HUES48 (cell line): ENCODE results near the gene PRICKLE2.
A peak's percentile ranks its signal among the peaks of the same experiment; 100 is the strongest.

Source experiments
- H3K27ac ChIP-seq: one replicate; pipeline ENCODE4 v1.7.0; 2013; ENCODE audit warnings: low read depth, low read length, inconsistent platforms
- H3K27me3 ChIP-seq: 2 replicates; pipeline ENCODE4 v1.6.1; 2013; ENCODE audit warnings: mild to moderate bottlenecking, low read length; ENCODE audit not compliant: control insufficient read depth, insufficient read depth
- H3K36me3 ChIP-seq: 2 replicates; pipeline ENCODE4 v1.6.1; 2013; ENCODE audit warnings: low read length; ENCODE audit not compliant: control insufficient read depth, insufficient read depth
- H3K4me1 ChIP-seq: 2 replicates; pipeline ENCODE4 v1.6.1; 2013; ENCODE audit warnings: mild to moderate bottlenecking, low read length; ENCODE audit not compliant: control insufficient read depth, insufficient read depth
- H3K4me3 ChIP-seq: 2 replicates; pipeline ENCODE4 v1.5.1; 2013; ENCODE audit warnings: mild to moderate bottlenecking, low read depth, low read length
- H3K9ac ChIP-seq: 2 replicates; pipeline ENCODE4 v1.6.1; 2013; ENCODE audit warnings: mild to moderate bottlenecking, low read depth, low read length, moderate library complexity
- H3K9me3 ChIP-seq: 2 replicates; pipeline ENCODE4 v1.6.1; 2013; ENCODE audit warnings: low read length; ENCODE audit not compliant: control insufficient read depth, insufficient read depth

PRICKLE2 gene

DNA sequence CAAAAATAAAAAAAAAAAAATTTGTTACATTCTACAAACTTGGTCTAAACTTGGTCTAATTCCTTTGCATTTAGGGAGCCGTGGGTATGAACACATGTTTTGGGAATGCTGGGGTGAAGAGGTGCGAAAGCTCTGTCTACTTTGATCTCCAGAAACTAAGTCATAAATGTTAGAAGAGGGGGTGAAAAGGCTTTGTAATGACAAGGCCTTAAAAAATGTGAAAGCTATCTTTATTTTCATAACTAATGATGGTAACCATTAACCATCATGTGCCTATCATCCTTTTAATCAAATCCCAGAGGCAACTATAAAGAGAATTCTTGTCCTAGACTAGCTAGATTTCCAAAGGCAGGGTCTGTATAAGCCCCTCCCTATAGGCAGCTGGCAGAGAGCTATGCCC lies 60.9 kb downstream of the PRICKLE2 start:
- Histone ChIP-seq H3K27ac (no peak overlapping the region), H3K9me3 (no peaks in the 10 kb centered on the region), H3K27me3 (no peaks in the 10 kb centered on the region), H3K9ac (no peak overlapping the region), H3K4me3 (no peak overlapping the region), H3K36me3 (no peaks in the 10 kb centered on the region), H3K4me1 (peaks cover 43% of the 10 kb centered on the region)

DNA sequence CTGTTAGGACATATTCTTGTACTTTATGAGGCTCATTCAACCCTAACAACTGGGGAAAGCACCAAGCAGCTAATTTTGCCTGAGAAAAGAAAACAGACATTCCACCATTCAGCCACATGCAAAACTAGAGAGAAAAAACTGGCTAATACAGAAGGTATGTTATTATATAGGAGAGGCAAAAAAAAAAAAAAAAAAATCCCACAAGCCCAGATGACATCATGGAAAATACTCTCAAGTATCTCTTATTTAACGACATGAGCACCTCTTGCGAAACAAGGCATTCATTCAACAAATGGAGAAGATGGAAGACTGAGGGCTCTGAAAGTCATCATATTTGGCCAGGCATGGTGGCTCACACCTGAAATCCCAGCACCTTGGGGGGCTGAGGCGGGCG lies 61.5 kb downstream of the PRICKLE2 start:
- no peak overlapping the region for H3K9ac ChIP-seq
- no peak overlapping the region for H3K27ac ChIP-seq

DNA sequence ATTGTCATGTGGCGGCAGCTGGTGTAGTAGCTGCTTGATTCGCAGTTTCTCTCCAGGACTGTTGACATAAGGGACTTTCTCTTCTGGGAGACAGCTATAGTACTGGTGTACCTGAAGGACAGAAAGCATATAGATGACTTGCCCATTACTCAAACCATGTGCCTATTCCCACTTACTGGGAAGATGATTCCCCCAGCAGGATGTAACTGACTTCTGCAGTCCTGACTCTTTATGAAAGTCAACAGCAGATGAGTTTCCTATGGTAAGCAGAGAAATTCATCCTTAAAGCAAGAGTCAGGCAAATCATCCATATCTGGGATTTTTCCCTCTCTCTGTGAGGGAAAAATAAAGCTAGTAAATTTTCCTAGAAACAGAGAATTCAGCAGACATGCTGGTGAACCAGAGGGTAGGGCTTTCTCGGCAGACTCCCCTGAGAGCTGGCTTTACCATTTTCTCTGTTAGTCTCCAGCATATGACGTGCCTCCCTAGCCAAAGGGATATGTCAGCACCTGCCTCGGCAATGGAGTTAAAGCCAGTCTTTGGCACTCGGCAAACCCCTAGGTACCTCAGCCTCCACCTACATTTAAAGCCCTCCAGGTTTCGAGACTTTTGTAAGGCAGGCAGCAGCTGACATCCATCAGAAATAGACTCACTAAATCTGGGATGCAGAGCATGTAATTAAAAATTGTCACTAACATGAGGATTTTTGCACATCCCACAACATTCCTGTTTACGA lies 62.1 kb downstream of the PRICKLE2 start:
- no peak overlapping the region for H3K4me3 ChIP-seq

More for the DNA sequence above, 61.5 kb downstream of the PRICKLE2 start:
- H3K36me3 ChIP-seq, result no peaks in the 10 kb centered on the region
- no peaks in the 10 kb centered on the region for H3K9me3 ChIP-seq
- no peaks in the 10 kb centered on the region for H3K27me3 ChIP-seq
- peaks cover 43% of the 10 kb centered on the region for H3K4me1 ChIP-seq
- no peak overlapping the region for H3K4me3 ChIP-seq

DNA sequence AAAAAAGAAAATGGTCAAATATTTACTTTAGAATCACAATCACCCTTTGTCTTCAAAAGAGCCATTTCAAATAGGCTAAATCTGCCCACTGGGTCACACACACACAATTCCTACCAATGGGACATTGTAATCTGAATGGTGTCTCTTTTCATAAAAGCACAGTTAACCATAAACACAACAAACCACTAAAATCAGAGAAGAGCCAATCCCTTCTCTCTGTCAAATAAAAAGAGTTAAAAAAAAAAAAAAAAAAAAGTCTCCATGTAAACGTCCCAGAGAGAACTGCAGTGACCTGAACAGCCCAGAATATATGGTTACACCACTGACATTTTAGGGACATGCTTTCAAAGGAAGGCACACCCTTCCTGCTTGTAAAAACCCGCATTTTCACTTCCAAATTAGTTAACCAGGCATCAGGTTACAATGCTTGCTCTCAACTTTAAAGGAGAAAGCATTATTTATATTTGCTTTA lies 63.7 kb downstream of the PRICKLE2 start:
- Histone ChIP-seq H3K36me3 (no peaks in the 10 kb centered on the region), H3K9me3 (no peaks in the 10 kb centered on the region), H3K4me3 (no peak overlapping the region), H3K9ac (no peak overlapping the region), H3K27ac (no peak overlapping the region), H3K4me1 (peaks cover 41% of the 10 kb centered on the region), H3K27me3 (no peaks in the 10 kb centered on the region)

More for the DNA sequence above, 62.1 kb downstream of the PRICKLE2 start:
- Histone ChIP-seq H3K27me3 (no peaks in the 10 kb centered on the region), H3K9me3 (no peaks in the 10 kb centered on the region), H3K9ac (no peak overlapping the region), H3K27ac (peak overlapping the region; percentile 42), H3K36me3 (no peaks in the 10 kb centered on the region), H3K4me1 (peaks cover 43% of the 10 kb centered on the region)

DNA sequence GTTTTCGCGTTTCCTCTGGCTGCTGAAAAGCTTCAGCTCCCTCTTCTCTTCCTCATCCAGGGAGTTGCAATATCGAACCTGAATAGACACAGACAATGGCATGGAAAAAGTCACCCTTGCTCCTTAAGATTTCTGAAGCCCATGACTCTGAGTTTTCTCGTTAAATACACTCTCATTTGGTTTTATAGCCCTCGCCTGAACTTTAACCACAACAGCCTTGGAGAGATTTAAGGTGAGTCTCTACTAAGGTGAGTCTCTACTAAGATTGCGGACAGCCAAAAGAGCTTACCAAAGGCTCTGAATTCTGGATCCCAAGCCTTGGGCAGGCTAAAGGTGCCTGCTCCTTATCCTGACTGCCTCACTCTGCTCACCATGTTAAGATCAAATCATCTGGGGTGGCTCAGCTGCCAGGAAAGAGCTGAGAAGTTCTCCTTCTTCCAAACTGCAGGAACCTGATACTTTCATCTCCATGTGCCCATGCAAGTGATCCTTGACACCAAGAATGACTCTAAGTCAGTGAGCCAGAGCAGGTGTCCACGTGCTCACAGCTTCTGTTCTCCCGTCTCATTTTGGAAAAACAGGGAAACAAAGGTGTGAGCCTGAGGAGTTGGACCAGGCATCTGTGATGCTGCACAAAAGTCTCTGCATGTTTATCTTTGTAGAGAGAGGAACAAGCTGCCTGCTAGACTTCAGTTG lies 65.1 kb downstream of the PRICKLE2 start:
- Histone ChIP-seq H3K9ac (no peak overlapping the region), H3K36me3 (0 out of 2 replicates have a peak, but pooled peaks cover 3% of the 10 kb centered on the region), H3K27me3 (no peaks in the 10 kb centered on the region), H3K4me3 (no peak overlapping the region), H3K27ac (no peak overlapping the region), H3K4me1 (peaks cover 41% of the 10 kb centered on the region), H3K9me3 (no peaks in the 10 kb centered on the region)

DNA sequence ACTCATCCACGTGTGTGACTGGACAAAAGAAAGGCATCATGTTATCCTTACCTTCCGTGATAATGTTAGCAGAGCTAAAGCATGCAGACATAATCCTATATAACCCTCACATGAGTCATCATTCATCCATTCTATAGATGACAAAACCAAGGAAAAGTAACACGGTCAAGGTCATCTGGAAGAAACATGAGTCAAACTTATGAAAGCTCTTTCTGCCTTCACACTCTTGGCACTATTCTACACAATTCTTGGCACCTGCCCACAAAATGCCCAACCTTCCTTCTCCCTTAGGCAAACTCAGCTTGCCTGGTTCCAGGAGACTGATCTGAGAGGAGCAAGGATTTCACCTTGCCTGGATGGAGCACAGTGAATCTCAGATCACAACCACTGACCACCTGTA lies 66.9 kb downstream of the PRICKLE2 start:
- H3K27me3 ChIP-seq, result no peaks in the 10 kb centered on the region
- 0 out of 2 replicates have a peak, but pooled peaks cover 3% of the 10 kb centered on the region for H3K36me3 ChIP-seq
- no peak overlapping the region for H3K9ac ChIP-seq
- peaks cover 35% of the 10 kb centered on the region for H3K4me1 ChIP-seq
- no peak overlapping the region for H3K27ac ChIP-seq
- no peak overlapping the region for H3K4me3 ChIP-seq
- H3K9me3 ChIP-seq, result no peaks in the 10 kb centered on the region

DNA sequence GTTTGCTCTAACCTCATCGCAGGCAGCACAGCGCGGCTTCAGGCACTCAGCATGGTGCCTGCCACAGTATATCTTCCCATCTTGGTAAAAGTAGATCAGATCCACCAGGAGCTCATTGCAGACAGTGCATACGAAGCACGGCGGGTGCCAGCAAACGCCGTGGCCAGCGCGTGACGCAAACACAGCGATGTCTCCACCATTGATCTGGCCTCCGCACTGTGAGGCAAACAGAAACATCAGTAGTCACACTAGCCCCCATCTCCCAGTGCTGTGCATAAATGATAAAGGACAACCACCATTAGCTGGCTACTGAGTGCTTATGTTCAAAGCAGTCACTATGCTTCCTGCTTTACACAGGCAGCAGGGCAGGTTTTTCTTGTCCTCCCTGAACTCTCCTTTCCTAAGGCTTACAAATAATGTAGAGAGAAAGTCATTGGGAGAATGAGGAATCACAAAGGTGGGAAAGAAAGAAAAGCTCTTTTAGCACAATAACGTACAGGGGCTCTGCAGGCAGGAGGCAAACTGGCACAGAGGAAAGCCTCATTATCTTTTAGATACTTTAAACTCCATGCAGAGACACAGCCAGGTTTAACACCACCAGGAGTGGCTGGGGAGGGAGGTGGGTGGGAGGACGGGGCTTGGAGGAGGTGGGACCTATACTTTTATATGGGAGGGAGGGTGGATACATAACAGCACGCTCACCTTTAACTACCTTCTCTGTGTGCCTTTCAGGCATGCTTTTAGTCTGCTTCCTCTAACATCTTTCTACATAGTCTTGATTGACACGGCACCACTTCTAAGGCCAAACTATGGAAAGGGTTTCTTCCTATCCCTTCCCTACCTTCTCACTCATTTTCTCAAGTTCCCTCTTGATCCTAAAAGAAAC lies 67.9 kb downstream of the PRICKLE2 start:
- Histone ChIP-seq H3K36me3 (0 out of 2 replicates have a peak, but pooled peaks cover 3% of the 10 kb centered on the region), H3K9ac (no peak overlapping the region), H3K27me3 (no peaks in the 10 kb centered on the region), H3K4me3 (no peak overlapping the region), H3K9me3 (no peaks in the 10 kb centered on the region), H3K27ac (no peak overlapping the region), H3K4me1 (peaks cover 25% of the 10 kb centered on the region)

DNA sequence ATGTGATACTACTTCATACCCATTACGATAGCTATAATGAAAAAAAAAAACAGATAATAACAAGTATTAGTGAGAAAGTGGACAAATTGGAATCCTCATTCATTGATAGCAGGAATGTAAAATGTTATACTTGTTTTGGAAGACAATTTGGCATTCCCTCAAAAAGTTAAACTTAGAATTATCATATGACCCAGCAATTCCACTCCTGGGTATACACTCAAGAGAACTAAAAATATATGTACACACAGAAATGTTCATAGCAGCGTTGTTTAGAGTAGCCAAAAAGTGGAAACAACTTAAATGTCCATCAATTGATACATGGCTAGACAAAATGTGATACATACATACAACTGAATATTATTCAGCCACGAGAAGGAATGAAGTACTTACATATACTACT lies 69.9 kb downstream of the PRICKLE2 start:
- Histone ChIP-seq H3K9ac (no peak overlapping the region), H3K36me3 (0 out of 2 replicates have a peak, but pooled peaks cover 3% of the 10 kb centered on the region), H3K4me1 (0 out of 2 replicates have a peak, but pooled peaks cover 11% of the 10 kb centered on the region), H3K9me3 (no peaks in the 10 kb centered on the region), H3K27me3 (no peaks in the 10 kb centered on the region), H3K4me3 (no peak overlapping the region), H3K27ac (no peak overlapping the region)

DNA sequence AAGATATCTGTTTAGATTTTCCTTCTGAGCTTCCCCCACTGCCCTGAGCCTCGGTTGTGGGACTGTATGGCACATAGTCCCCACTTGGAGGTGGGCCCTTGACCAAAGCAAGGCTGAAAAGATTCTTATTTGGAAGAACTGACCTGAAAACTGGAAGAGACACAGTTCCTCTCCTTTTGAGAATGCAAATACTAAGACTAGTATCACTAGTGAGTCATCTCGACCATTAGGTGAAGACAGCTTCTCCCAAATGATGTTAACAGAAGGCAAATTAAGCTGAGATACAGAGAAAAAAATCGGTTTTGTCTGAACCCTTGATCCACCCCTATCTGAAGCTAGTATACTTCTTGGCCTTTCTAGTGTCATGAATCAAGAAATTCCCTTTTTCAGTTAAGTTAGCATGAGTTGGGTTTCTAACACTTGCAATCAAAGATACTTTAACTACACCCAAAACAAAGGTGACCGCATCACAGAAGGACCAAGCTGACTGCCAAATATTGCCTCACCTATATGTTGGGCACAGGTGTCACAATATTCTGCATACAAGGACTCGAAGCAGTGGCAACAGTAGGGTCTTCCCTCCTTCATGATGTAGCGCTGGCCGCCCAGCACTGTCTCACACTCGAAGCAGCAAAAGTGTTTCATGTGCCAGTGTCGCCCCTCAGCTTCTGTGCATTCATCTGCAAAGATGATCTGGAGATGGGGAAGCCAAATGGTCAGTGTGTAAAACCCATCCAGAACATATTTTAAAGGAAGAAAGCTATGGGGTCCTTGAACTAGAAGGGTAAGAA lies 72.4 kb downstream of the PRICKLE2 start:
- H3K4me3 ChIP-seq, result no peak overlapping the region
- no peaks in the 10 kb centered on the region for H3K27me3 ChIP-seq
- 0 out of 2 replicates have a peak, but pooled peaks cover 3% of the 10 kb centered on the region for H3K36me3 ChIP-seq
- 0 out of 2 replicates have a peak, but pooled peaks cover 12% of the 10 kb centered on the region for H3K4me1 ChIP-seq
- no peaks in the 10 kb centered on the region for H3K9me3 ChIP-seq
- H3K9ac ChIP-seq, result no peak overlapping the region
- H3K27ac ChIP-seq, result no peak overlapping the region

DNA sequence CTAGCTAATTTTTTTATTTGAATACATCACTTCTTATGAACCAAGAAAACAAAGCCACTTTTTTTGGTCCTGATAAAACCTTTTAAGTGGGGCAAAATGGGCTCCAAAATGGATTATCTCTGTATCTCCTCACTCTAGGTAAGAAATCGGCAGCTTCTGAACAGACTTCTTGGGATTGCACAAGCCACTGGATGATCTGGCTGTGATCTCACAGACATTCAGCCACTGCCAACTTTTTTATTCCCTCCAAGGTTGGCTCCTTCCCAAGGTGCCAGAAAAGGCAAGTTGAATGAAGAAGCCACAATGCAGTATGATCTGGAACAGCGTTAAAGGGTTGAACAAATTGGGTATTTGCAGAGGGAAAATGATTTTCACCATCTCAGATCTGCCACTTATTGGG lies 73.2 kb downstream of the PRICKLE2 start:
- no peaks in the 10 kb centered on the region for H3K27me3 ChIP-seq
- no peak overlapping the region for H3K27ac ChIP-seq
- H3K9me3 ChIP-seq, result no peaks in the 10 kb centered on the region
- H3K4me1 ChIP-seq, result 0 out of 2 replicates have a peak, but pooled peaks cover 5% of the 10 kb centered on the region
- no peak overlapping the region for H3K4me3 ChIP-seq
- H3K9ac ChIP-seq, result no peak overlapping the region
- H3K36me3 ChIP-seq, result 0 out of 2 replicates have a peak, but pooled peaks cover 3% of the 10 kb centered on the region
